Thoracic aorta (tissue), 2 donors: ENCODE data around the gene VAMP1. TPM values are rescaled to one million over a fixed set of nuclear protein-coding genes. Genes with fewer than 3 reads are reported as not detected.
A peak's percentile ranks its signal among the peaks of the same experiment; 100 is the strongest.

Source experiments
- ATAC-seq: fragments of 150-250 bp; one replicate; pipeline ENCODE4 v1.8.0; 2017; ENCODE audit warnings: low read depth; ENCODE audit not compliant: insufficient number of reproducible peaks, low FRiP score
- DNase-seq: peaks from one replicate; pipeline ENCODE4 v3.0.0-alpha.2; 2020; ENCODE audit warnings: low spot score
- H3K27ac ChIP-seq, 2 donors: fragments of 200-600 bp; sonication (generic); 1 replicate in 1 of 2; 2 replicates in 1 of 2; pipeline ENCODE4 v1.5.1; 2016; ENCODE audit warnings: mild to moderate bottlenecking in 2 of 2, moderate library complexity in 2 of 2
- H3K27me3 ChIP-seq: fragments of 200-600 bp; sonication (generic); replicated peaks from 2 replicates; pipeline ENCODE4 v1.6.0; 2016; ENCODE audit warnings: mild to moderate bottlenecking; ENCODE audit not compliant: insufficient read depth
- H3K36me3 ChIP-seq: fragments of 200-600 bp; sonication (generic); one replicate; pipeline ENCODE4 v1.5.1; 2016
- H3K4me1 ChIP-seq, 2 donors: fragments of 200-600 bp; sonication (generic); 1 replicate in 1 of 2; 2 replicates in 1 of 2; pipeline versions ENCODE4 v1.5.1 to v1.6.0; 2016; ENCODE audit warnings: low read depth in 2 of 2, mild to moderate bottlenecking in 1 of 2; ENCODE audit not compliant: control insufficient read depth in 1 of 2
- H3K4me3 ChIP-seq: fragments of 200-600 bp; sonication (generic); 2 replicates; pipeline ENCODE4 v1.5.1; 2016; ENCODE audit warnings: mild to moderate bottlenecking
- H3K9me3 ChIP-seq: fragments of 200-600 bp; sonication (generic); 2 replicates; pipeline ENCODE4 v1.5.1; 2016
- CTCF ChIP-seq: fragments of 200-600 bp; sonication (generic); IDR thresholded peaks from one replicate; pipeline ENCODE4 v1.5.1; 2019; ENCODE audit warnings: antibody characterized with exemption
- total RNA-seq, 2 donors: library from RNA; depleted of rRNA; stranded (reverse); fragments of >200 nt; gene quantifications; one replicate each; pipeline versions ENCODE4 v1.1.0 to v1.2.3, GENCODE V29; 2016

The VAMP1 gene
- total RNA-seq, 2 donors from 2014 or later = 24.4 to 29.9 TPM

GRCh38 chr12:6424866-6425265, 45.6 kb downstream of the VAMP1 start:
- ATAC-seq (no peak), DNase-seq (no peak)
- Histone ChIP-seq H3K27me3 (no peaks in the 10 kb centered on the region), H3K9me3 (no peaks in the 10 kb centered on the region), H3K27ac (no peak overlapping the region), H3K4me3 (no peak overlapping the region), H3K36me3 (no peaks in the 10 kb centered on the region), H3K4me1 (peaks cover 0 to 16% of the 10 kb centered on the region in 2 donors)
- TF ChIP-seq CTCF = no peak

GRCh38 chr12:6424008-6424347, 46.5 kb downstream of the VAMP1 start:
- DNase-seq (no peak), ATAC-seq (no peak)
- H3K4me3 ChIP-seq = no peak overlapping the region
- H3K4me1 ChIP-seq = peaks cover 0 to 15% of the 10 kb centered on the region in 2 donors
- TF ChIP-seq CTCF = no peak
- H3K36me3 ChIP-seq = no peaks in the 10 kb centered on the region
- no peaks in the 10 kb centered on the region for H3K27me3 ChIP-seq
- H3K27ac ChIP-seq = no peak overlapping the region
- H3K9me3 ChIP-seq = no peaks in the 10 kb centered on the region

GRCh38 chr12:6423267-6424007, 47.0 kb downstream of the VAMP1 start:
- no peak overlapping the region for H3K27ac ChIP-seq
- no peak overlapping the region for H3K4me3 ChIP-seq
- no peaks in the 10 kb centered on the region for H3K9me3 ChIP-seq
- TF ChIP-seq CTCF = peak; percentile 83
- peaks cover 0 to 15% of the 10 kb centered on the region in 2 donors for H3K4me1 ChIP-seq
- no peaks in the 10 kb centered on the region for H3K36me3 ChIP-seq
- H3K27me3 ChIP-seq = no peaks in the 10 kb centered on the region
- peak; percentile 51 for DNase-seq
- peak; percentile 59 for ATAC-seq

GRCh38 chr12:6420364-6420763, 50.1 kb downstream of the VAMP1 start:
- DNase-seq = no peak
- no peaks in the 10 kb centered on the region for H3K36me3 ChIP-seq
- ATAC-seq = no peak
- H3K4me1 ChIP-seq = peaks cover 0 to 15% of the 10 kb centered on the region in 2 donors
- H3K27me3 ChIP-seq = no peaks in the 10 kb centered on the region
- no peak overlapping the region for H3K4me3 ChIP-seq
- H3K9me3 ChIP-seq = no peaks in the 10 kb centered on the region
- H3K27ac ChIP-seq = no peak overlapping the region
- no peak for TF ChIP-seq CTCF

GRCh38 chr12:6418796-6419195, 51.7 kb downstream of the VAMP1 start:
- no peaks in the 10 kb centered on the region for H3K27me3 ChIP-seq
- H3K9me3 ChIP-seq = no peaks in the 10 kb centered on the region
- ATAC-seq (no peak), DNase-seq (no peak)
- H3K4me1 ChIP-seq = peaks cover 0 to 12% of the 10 kb centered on the region in 2 donors
- H3K4me3 ChIP-seq = no peak overlapping the region
- TF ChIP-seq CTCF = no peak
- H3K27ac ChIP-seq = no peak overlapping the region
- no peaks in the 10 kb centered on the region for H3K36me3 ChIP-seq
